AG04450 (cell line): ENCODE results near the gene SNX11. TPM values are rescaled to one million over a fixed set of nuclear protein-coding genes. Genes with fewer than 3 reads are reported as not detected.

ENCODE experiments used
- CTCF ChIA-PET: fragments of 300-600, 350-600 bp; formaldehyde crosslinking; extraction: SDS; loops from one replicate; lab custom pipeline; 2022; ENCODE audit warnings: antibody characterized with exemption, inconsistent platforms; lab: Charles Lee
- POLR2A ChIA-PET: fragments of 350-600 bp; formaldehyde crosslinking; extraction: SDS; loops from one replicate; lab custom pipeline; 2021; ENCODE audit warnings: antibody characterized with exemption, inconsistent platforms; lab: Yijun Ruan, JAX
- DNase-seq: peaks from one replicate; pipeline ENCODE4 v3.0.0-alpha.2; 2011; ENCODE audit warnings: low read depth, low spot score
- H3K27ac ChIP-seq: one replicate; pipeline ENCODE4 v1.5.1; 2012; ENCODE audit warnings: low read depth, low read length, control low read depth
- H3K27me3 ChIP-seq: one replicate; pipeline ENCODE4 v1.6.0; 2012; ENCODE audit warnings: low read length; ENCODE audit not compliant: control insufficient read depth, insufficient read depth
- H3K4me3 ChIP-seq: 2 replicates; pipeline ENCODE4 v1.5.1; 2011; ENCODE audit warnings: mild to moderate bottlenecking, low read depth, low read length, control low read depth
- H3K9me3 ChIP-seq: 2 replicates; pipeline ENCODE4 v1.5.1; 2012; ENCODE audit warnings: low read length; ENCODE audit not compliant: control insufficient read depth, insufficient read depth
- CTCF ChIP-seq: IDR thresholded peaks from 2 replicates; pipeline ENCODE4 v1.5.1; 2011; ENCODE audit warnings: low read depth, low read length, control low read depth, inconsistent platforms
- polyA plus RNA-seq: library from polyadenylated mRNA; depleted of rRNA; stranded (reverse); fragments of >200 nt; gene quantifications from 2 replicates; pipeline ENCODE4 v1.2.3, GENCODE V29; 2011

Gene SNX11
- polyA plus RNA-seq, 1 experiment, result 16.0 TPM

GRCh38 chr17:48159232-48159631 is 51.7 kb downstream of the SNX11 start:
- no peak for TF ChIP-seq CTCF
- POLR2A ChIA-PET, result no interaction called here
- no peak overlapping the region for H3K27ac ChIP-seq
- no peak for DNase-seq
- no peak overlapping the region for H3K4me3 ChIP-seq
- H3K27me3 ChIP-seq, result peaks cover 50% of the 10 kb centered on the region
- CTCF ChIA-PET, result no interaction called here
- no peaks in the 10 kb centered on the region for H3K9me3 ChIP-seq

GRCh38 chr17:48160177-48161081 is 52.9 kb downstream of the SNX11 start:
- no peak for TF ChIP-seq CTCF

GRCh38 chr17:48161127-48161905 is 53.8 kb downstream of the SNX11 start:
- CTCF ChIA-PET, result no interaction called here

More at GRCh38 chr17:48160177-48161081, 52.9 kb downstream of the SNX11 start:
- ChIA-PET CTCF (interaction anchor here (0.6 kb wide), 1 partner anchor 102 kb away, joined by 3 read pairs; no protein-coding TSS in a partner anchor), POLR2A (no interaction called here)
- peaks cover 53% of the 10 kb centered on the region for H3K27me3 ChIP-seq
- no peak overlapping the region for H3K27ac ChIP-seq
- H3K4me3 ChIP-seq, result no peak overlapping the region
- H3K9me3 ChIP-seq, result no peaks in the 10 kb centered on the region
- no peak for DNase-seq

DNA sequence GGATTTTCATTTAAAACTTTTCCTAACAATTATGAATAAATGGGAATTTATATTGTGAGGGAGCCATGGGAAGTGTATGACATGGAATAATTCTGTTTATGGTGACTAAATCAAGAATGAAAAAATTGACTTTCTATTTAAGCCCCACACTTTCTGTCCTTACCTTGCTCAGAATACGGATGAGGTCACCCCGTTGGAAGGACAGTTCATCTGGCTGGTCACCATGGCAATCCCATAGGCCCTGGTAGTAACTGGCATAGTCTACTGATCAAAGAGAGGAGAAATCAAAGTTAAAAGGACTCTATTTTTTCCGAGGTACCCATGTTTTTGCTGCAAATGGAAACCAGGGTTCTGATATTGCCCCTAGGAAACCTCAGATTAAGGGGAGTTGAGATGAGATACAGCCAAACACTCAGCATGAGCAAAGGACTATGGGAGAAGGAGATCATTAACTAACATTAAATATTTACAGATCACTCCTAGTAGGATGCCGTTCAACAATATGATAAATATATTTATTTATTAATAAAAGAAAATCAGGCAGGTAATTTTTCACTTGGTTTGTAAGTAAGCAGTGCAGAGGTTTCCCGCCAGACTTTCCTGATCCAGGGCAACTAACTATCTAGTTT is 54.9 kb downstream of the SNX11 start:
- peaks cover 43% of the 10 kb centered on the region for H3K27me3 ChIP-seq
- no peak for TF ChIP-seq CTCF
- H3K9me3 ChIP-seq, result no peaks in the 10 kb centered on the region
- H3K4me3 ChIP-seq, result no peak overlapping the region
- ChIA-PET CTCF (interaction anchor here (0.9 to 1.3 kb wide), 2 partner anchors 146 to 174 kb away, joined by 3 read pairs; no protein-coding TSS in a partner anchor), POLR2A (no interaction called here)
- no peak for DNase-seq
- H3K27ac ChIP-seq, result no peak overlapping the region

More at GRCh38 chr17:48161127-48161905, 53.8 kb downstream of the SNX11 start:
- TF ChIP-seq CTCF, result no peak
- Histone ChIP-seq H3K4me3 (no peak overlapping the region), H3K27ac (no peak overlapping the region), H3K9me3 (no peaks in the 10 kb centered on the region), H3K27me3 (peaks cover 48% of the 10 kb centered on the region)
- POLR2A ChIA-PET, result no interaction called here
- DNase-seq, result no peak
